LoVo (cell line): Measurements from ENCODE around the gene JUP.

Experiments used
- DNase-seq: peaks from one replicate; pipeline ENCODE4 v3.0.0-alpha.2; 2016; ENCODE audit warnings: low spot score

JUP gene

DNA sequence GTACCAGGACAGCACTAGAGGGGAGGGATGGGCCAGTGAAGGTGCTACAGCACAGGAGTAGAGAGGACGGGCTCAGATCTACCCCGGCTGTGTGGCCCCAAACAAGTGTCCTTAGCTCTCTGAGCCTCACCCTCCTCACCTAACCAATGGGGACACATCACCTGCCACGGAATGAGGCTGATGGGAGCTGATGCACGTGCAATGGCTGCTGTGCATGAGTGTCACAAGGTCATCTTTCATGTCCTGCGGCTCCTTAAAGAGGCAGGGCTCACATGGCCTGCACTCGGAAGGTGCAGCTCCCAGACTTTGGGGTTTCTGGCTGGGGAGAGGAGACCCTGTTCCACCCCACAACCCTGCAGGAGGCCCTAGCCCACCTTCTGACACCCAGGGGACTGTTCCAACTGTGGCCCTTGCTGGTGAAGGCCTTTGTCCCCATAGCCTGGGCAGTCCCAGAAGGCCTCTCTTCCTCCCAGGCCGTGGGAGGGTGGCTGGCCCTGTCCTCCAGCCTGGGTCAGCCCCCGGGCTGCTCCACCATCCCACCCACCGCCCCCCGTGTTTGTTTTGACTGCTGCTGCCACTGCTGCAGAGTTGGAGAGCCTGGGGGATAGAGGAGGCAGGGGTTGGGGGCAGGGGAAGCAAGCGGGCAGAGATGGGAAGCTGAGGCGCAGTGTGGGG lies 62.6 kb downstream of the JUP start:
- DNase-seq = no peak

DNA sequence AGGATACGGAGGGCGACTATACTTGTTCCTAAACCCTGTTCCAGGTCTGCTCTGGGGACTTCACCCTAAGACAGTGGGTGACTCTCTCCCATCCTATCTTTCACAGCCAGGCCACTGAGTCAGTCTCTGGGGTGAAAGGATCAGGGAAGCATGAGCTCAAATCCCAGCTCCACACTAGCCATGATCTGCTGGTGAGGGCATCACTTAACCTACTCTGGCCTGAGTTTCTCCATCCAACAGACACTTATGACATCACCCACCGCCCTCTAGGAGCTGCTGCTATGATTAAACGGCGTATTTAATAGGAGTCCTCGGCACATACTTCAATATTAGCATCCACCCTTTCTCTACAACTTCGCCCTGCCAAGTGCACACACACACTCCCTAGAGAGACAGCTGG lies 64.3 kb downstream of the JUP start:
- DNase-seq = no peak

DNA sequence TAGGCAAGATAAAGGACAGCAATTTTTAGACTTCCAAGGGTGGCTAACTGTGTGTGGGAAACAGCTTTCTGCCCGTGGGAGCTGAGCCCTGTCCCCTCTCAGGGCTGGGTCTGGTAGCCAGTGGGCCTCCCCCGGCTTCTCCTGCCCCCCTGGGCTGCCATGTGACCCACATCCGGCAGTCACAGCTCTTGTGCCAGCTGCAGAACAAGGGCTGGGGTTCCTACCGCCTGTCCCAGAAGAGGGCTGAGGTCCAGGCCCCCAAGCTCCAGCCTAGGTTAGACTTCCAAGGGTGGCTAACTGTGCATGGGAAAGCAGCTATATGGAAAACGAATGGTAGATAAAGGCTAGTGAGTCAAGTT lies 68.2 kb downstream of the JUP start:
- no peak for DNase-seq

DNA sequence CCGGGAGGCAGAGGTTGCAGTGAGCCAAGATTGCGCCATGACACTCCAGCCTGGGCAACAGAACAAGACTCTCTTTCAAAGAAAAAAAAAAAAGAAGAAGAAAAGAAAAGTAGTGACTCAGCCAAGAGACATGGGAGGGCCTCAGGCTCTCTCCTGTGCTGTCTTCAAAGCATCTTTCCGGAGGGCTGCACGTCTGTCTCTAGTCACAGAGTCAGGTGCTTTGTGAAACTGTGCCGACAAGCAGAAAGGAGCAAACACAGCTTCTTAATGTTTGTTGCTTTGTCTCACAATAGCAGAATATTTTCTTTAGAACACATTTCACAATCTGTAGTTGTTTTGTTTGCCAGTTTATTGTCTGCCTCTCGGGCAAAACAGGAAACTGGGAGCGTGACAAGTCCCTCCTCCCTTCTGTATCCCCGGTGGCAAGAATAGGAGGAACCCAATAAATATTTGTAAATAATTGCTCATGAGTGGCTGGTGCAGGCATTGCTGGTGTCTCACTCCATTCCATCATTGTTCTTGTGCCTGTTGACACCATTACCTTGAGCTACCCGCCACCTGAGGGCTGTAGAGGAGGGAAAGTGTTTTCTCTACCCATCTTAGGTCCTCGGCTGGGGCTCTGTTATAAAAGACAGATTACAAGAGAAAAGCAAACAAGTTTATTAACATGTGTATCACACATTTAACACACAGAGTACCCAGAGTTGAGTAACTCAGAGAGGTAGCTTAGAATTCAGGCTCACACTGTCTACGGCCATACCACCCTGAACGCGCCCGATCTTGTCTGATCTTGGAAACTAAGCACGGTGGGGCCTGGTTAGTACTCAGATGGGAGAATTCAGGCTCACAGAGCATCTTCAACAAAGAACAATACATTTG lies 68.9 kb downstream of the JUP start:
- DNase-seq = no peak

DNA sequence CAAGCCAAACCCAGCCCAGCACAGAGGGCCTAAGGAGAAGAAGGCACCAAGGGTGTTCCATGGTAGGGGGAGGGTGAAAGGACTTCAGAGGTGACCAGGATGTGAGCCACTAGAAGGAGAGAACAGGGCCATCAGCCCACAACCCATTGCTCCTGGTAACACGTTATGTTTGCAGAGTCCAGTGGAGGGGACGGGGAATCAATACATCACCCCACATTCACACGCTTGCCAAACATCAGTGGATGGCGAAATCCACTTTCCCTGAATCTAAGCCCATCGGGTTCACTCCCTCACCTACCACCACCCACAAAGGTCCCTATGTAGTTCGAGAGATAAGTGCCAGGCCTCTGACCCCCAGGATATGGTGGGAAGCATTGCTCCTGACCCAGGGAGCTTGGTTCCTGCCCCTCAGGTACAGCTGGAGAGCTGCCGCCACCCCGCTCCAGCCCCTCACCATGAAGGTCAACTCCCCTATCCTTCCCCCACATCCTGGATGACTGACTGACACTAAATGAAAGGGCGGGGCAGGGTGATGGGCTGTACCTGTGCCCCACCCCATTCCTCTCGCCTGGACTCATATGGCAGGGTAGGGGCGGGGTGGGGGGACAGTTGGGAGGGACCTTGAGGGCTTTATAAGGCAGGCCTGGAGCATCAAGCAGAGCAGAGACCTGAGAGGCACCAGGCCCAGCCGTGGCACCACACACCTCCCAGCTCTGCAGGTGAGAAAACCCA lies 74.7 kb downstream of the JUP start, which contains the start of gene GAST:
Gene GAST, plus strand, starts transcription at position 663 of the 732 bp plus-strand sequence. CDS start 3,106 bp downstream, outside the sequence.
- DNase-seq = no peak

DNA sequence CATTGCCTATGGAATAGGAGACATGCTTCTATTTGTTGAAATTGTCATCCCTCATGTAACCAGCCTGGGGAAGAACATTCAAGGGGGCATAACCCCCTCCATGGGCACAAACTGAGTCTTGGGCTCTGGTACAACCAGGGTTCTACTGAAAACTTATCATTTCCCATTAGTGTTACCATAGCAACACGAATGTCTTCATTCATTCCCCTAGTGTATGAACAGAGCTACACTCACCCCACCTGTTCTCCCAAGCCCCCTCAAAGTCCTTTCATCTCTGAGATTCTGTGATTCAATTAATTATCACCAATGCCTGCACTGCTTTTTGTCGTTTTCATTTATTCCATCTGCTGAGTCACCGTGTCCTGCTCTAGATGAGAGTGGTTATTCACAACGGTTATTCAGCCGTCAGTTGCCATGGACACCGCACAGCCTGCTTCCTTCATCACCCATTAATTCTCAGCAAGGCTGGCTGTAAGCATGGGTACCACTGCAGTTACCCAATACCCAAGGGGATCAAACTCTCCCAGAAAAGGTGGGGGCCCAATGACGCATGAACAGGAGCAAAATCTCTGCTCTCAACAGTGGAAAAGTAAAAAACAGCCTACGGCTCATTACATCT lies 75.9 kb downstream of the JUP start:
- DNase-seq = no peak

DNA sequence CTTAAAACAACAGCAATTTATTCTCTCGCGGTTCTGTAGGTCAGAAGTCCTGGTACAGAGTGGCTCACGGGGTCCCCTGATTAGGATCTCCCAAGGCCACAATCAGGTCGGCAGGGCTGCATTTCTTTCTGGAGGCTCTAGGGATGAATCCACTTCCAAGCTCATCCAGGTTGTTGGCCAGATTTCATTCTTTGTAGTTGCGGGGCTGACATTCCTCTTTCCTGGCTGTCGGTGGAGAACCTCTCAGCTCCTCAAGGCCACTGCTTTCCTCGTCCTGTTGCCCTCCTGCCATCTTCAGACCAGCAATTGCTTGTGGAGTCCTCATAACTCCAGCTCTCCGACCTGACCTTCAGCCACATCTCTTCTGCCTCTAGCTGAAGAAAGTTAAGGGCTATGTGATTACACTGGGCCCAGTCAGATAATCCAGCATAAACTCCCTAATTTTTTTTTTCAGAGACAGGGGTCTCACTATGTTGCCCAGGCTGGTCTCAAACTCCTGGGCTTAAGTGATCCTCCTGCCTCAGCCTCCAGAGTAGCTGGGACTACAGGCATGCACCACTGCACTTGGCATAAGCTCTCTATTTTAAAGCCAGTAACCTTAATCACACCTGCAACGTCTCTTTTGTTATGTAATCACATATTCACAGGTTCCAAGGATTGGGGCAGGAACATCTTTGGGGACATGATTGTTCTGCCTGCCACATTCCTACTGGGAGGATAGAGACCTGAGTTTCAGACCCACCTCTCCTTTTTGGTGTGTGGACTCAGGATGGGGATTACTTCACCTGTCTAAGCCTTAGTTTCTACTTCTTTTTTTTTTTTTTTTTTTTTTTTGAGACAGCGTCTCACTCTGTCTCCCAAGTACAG lies 78.5 kb downstream of the JUP start:
- DNase-seq = no peak

DNA sequence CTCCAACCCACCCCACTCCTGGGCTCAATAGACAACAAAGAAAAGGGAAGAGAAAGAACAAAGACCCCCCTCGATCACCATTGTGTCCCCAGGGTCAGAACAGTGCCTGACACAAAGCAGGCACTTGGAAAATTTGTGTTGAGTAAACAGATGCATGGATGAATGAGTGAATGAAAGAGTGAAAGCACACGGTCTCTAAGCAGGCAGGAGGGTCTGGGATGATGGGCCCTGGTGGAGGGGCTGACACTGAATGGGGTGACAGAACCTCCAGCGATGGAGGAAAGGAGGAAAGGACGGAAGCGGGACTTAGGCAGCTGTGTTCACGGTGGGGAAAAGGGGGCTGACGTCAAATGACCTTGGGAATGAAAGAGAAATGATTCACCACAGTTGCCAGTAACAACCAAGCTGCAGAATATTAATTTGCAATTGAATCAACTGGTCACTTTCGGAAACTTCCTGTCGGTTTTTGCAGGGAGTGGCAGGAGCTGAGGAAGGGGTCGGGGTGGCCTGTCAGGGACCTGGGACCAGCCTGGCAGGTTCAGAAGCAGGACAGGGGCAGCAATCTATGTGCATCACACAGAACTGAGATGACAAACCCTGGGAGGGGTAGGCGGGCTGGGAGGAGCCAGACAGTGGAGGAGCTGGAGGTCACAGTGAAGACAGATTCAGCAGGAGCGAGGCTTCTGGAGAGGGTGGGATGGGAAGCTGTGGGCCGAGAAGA lies 81.1 kb downstream of the JUP start:
- DNase-seq = no peak
